Right ventricle myocardium inferior (tissue), 1 donor: ENCODE measurements around the gene EEFSEC. TPM values are rescaled to one million over a fixed set of nuclear protein-coding genes. Genes with fewer than 3 reads are reported as not detected.
A peak's percentile ranks its signal among the peaks of the same experiment; 100 is the strongest.

Source experiments
- ATAC-seq: fragments of 200-7000 bp; cut with Tn5 transposase; one replicate; pipeline ENCODE4 v1.9.1; 2020; ENCODE audit warnings: mild to moderate bottlenecking, moderate library complexity
- DNase-seq: peaks from one replicate; pipeline ENCODE4 v3.0.0; 2021; ENCODE audit errors: missing footprints
- intact Hi-C: fragments of 100-400 bp; cut with DNase I; formaldehyde crosslinking; loops from one replicate; pipeline ENCODE4 v1.11.0; 2022
- total RNA-seq: library from RNA; stranded (reverse); fragmentation: NEBNext Ultra II Directional; extraction: Animal tissue kit (Norgen Biotek cat#: 25700); gene quantifications from one replicate; pipeline ENCODE4 v1.2.1, GENCODE V29; 2021
- donor health status: DM: no; HTN: yes; CAD: no; lungs with severe emphysema.

EEFSEC gene
- total RNA-seq, 1 donor from 2014 or later: 19.4 TPM

DNA sequence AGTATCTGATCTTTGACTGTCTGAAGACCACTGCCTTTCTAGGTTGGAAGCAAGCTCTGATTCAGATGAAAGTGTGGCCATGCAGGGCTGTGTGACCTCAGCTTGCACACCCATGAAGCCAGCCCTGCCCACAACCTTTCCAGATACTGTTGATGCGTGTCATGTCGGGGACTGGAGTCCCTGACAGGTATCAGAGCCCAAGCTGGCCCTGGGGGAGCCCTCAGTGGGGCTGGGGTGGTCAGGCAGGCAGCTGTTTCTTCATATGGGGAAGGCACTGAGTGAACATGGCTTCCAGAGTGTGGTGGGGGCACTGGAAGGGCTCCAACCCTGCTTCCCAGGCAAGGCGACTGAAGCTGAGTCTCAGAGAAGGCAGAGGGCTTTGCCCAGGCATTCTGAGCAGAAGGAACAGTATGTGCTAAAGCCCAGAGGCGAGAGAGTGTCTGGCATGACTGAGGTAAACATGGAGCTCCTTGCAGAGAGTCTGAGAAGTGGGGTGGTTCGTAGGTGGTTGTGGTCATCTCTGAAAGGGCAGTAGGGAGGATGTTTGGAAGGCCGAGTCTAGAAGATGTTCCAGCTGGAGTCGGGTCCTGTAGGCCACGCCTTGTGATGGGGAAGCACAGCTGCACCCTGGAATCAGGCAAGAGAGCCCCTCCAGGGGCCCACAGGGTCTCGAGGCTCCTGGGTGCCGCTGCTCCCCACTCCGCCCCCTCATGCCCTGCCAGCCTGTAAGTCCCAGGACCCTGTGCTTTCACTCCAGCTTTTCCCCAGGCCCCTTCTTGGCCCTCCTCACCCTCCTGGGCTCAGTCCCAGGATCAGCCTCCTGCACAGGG, 122.2 kb downstream of the EEFSEC start:
- DNase-seq (no peak), ATAC-seq (no peak)
- intact Hi-C loops: no loop called here

DNA sequence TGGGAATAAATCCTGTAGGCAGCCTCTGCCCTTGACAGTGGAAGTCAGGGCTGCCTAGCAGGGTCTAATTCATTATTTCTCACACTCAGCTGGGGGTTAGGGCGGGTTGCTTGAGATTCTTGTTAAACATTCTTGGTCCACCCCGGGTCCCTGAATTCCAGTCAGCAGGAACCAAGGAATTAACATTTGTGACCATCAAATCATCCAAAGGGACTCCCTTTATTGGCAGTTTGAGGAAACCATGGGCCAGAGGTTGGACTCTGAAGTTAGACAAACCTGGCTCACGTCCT, 122.8 kb downstream of the EEFSEC start:
- ATAC-seq: no peak
- intact Hi-C loops: no loop called here
- DNase-seq: no peak

DNA sequence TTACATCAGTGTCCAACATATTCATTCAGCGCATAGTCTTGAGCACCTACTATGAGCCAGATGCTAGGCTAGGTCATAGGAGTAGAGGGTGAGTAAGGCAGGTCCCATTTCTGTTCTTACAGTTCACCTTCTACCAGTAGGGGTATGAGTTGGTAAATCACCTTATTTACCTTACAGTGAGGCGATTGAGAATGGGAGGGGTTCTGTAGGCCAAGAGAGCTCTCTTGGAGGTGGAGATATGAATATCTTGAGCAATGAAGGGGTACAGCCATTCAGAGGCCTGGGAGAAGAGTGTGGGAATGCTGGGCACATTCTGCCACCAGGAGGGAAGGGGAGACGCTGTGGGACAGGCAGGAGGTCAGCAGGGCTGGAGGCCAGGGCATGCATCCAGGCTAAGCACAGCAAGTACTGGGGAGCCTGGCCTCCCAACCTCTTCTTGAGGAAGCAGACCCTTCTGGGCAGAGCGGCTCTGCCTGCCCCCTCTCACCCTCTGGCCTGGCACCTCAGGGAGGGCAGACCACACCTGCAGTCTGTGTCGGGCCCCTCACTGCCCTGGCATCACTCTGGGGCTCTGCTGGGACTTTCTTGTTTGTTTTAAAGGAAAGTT, 123.4 kb downstream of the EEFSEC start:
- intact Hi-C loops: no loop called here
- DNase-seq: no peak
- no peak for ATAC-seq

DNA sequence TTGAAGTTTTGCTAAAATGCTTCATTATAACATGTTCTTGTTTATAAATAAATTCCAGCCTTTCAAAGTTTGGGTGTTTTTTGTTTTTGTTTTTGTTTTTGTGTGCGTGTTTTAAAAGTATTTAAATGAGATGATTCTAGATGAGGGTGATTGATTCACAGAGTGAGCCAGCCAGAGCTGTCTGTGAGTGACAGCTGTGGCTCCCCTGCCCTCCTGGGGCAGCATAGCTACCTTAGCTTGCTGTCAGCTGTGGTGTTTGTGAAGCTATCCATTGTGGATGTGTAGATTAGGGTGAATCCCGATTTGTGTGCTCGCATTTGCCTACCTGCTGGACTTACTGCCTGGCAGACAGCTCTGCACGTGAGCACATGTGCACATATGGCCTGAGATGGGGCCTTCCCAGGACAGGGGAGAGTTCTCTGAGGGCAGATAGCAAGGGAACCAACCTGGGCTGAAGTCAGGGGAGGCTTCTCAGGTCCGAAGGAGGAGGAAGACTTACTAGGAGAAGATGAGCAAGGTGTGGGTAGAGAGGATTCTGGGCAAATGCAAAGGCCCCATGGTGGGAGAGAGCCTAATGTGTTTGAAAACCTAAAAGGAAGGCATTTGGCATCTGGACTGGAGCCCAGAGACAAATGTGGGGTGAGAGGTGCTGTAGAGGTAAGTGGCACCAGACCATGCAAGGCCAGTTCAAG, 124.2 kb downstream of the EEFSEC start:
- intact Hi-C loops: no loop called here
- ATAC-seq: no peak
- no peak for DNase-seq

DNA sequence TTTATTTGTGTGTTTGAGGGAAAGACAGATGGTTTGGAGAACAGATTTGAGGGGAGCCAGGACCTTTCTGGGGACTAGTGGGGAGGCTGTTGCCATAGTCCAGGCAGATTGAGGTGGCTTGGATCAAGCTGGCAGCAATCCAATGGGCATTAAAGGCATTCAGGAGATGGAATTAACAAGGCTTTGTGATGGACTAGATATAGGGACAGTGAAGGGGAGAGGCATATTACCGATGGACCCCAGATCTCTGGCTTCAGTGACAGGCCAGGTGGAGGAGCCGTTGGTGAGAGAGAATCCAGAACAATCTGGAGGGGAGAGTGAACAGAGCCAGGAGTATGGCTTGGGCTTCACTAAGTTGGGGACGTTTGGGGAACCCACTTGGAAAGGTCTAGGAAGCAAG, 124.8 kb downstream of the EEFSEC start:
- DNase-seq (no peak), ATAC-seq (no peak)
- intact Hi-C loops: no loop called here

DNA sequence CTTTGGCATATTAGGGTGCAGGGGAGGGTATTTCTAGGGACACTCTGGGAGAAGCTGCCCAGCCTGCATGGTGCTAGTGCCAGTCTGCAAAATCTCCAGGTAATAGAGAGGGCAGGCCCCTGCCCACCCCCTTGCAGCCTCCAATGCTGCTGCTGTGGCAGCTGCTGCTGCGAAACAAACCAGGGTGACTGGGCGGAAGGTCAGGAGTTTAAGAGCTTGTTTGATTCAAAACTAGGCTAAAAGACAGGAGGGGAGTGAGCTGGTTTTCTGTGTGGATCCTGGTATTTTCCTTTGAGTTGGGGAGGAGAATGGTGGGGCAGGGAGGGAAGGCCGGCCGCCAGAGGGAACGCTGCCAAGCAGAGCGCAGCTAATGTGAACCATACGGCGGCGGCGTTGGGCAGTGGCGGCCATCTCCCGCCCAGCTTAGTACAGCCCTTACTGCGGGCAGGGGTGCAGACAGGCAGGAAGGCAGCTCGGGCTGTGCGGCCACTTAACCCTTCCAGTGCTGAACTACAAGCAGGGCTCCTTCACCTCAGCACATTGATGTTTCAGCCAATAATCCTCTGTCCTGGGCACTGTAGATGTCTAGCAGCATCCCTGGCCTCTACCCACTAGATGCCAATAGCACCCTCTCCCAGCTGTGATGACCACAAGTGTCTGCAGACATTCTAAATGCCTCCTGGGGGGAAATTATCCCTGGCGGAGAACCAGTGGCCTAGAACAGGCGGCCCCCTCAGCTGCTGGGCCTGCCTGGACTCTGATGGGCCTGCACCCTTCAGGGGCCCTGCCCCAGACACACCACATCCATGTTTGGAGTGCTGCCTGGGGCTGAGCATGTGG, 125.7 kb downstream of the EEFSEC start:
- intact Hi-C loops: no loop called here
- ATAC-seq (peak; percentile 64), DNase-seq (peak; percentile 88)

DNA sequence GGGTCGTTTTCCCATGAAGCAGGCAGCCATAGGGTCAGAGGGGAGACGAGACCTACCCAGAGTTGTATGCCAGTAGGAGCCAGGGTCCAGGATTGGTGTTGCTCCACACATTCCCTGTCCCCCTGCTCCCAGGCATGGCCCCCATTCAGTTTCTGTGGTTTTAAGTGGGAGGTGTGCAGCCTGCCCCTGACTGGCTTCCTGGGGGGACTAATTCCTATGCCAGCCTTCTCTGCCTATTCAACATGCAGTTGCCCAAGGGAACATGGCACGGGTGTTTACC, 126.3 kb downstream of the EEFSEC start:
- DNase-seq (no peak), ATAC-seq (no peak)
- intact Hi-C loops: no loop called here

DNA sequence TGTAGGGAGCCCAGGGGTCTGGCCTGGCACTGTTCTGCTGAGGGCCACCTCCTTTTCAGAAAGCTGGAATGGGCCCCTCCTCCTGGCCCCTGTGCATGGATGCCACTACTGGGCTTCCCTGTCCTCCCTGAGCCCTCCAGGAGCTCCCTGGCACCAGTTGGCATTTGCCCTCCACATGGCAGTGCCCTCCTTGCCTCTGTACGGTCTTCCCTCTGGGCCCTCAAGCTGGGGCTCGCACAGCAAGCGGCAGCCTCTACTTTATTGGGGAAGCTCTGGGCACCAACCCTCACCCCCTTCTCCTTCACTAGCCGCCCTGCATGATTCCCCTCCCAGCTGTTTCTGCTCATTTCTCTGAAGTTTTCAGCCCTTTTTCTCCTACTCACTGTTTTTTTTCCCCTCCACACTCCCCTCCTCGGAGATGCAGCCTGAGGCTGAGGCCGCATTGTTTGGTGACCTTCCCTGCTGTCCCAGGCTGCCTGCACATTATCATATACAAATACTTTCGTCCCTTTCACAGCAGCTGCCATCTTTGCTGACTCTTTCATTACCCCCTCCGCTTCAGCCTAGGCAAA, 127.3 kb downstream of the EEFSEC start:
- DNase-seq (no peak), ATAC-seq (no peak)
- intact Hi-C loops: no loop called here

DNA sequence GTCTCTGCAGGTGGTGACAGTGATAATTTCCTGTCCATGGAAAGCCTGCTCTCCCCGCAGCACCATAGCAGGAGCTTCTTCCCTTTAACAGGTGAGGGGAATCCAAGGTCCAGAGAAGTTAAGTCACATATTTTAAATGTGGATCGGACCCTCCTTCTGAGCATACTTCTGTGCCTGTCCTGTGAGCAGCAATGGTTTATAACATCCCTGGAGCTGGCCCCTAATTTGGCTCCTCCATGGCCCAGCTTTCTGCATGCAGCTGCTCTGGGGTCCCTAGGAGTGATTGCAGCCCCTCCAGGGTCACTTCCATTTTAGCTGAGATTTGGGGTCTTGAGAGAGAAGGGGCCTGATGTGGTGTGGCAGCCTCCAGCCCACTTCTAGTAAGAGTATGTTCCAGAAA, 127.8 kb downstream of the EEFSEC start:
- intact Hi-C loops: no loop called here
- DNase-seq (no peak), ATAC-seq (no peak)

DNA sequence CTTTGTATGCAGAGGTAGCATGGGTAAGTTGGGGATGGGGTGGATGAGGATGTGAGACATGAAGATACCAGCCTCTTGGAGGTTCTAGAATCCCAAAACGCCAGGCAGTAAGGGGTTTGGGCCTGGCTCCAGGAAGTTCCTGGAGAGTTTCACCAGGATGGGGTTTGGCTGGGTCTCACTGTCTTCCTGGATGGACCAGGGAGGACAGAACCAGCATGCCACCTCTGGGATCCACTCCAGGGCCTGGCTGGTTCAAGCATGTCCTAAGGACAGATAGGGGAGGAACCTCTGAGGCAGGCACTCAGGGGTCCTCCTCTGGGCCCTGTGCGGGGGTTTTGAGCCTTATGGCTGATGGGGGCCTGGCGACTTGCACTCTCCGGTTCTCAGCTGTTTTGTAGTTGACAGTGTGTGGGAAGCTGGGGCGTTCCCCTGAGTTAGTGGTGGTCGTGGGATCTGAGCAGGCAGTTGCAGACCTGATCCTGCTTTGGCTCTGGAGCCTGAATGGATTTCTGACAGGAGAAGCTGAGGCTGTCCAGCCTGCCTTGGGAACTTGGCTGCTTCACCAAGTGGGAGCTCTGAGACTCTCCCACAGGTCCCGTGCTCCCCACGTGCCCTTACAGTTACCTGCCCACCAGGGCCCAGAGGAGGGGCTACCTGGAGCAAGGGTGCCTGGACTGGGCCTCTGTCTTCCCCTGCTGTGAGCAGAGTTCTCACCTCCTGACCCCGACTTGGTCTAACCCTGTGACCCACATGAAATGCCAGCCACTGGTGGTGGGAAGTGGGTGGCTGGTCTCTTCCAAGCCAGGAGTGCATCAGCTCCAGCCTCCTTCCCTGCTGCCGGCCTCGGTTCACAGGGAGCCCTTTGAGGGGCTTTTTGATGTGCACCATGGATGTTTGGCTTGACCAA, 128.4 kb downstream of the EEFSEC start:
- ATAC-seq (peak; percentile 23), DNase-seq (no peak)
- intact Hi-C loops: no loop called here

DNA sequence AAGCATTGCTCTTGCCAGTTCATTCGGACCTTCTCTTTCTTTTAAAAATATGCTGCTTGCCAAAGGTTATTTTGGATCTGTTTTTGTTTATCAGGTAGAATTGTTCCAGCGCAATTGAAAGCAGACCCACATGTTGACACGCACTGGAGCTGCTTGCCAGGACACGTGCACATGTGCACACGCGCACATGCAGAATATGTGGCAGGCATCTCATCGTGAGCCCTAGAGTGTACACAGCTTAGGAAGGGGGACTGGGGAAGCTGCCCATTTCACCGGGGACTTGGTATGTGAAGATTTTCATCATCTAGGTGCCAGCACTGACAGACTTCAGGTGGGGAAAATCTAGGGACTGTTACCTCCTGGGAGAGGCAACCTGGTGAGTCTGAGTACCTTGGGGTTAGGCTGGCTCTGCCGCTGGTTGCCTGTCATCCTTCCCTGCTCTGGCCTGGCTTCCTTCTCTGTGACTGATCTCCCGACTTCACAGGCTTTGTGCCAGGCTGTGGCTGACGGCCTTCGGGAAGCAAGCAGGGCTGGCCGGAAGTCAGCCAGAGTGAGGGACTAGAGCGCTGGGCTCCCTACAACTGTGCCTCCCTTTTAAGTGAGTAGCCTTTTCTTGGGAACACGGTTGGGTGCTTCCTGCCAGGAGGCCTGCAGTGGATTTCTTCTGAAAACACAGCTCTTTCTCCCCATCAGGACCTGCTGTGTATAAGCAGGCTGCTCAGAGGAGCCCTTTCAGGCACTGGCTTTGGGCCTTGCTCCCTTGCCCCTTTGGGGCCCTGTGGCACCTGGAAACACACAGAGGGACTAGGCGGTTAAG, 129.3 kb downstream of the EEFSEC start:
- ATAC-seq (peak; percentile 63), DNase-seq (peak; percentile 85)
- intact Hi-C loops: no loop called here

DNA sequence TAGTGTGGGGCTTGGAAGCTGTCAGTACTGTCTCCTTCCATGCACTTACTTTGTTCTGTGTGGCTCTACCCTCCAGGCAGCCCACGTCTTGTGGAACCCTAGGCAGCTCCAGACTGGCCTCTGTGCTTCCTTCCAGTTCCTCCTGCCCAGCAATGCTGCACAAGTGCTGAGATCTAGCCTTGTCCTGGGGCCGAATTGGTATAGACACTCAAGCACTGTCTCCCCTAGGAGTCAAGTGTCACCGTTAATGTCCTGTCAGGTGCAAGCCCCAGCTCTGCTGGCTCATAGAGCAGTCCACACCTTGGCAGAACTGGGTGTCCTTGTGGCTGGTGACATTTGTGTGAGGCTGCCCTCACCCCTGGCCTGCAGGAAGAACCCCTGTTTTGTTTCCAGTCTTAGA, 130.1 kb downstream of the EEFSEC start:
- ATAC-seq: no peak
- intact Hi-C loops: no loop called here
- DNase-seq: no peak

DNA sequence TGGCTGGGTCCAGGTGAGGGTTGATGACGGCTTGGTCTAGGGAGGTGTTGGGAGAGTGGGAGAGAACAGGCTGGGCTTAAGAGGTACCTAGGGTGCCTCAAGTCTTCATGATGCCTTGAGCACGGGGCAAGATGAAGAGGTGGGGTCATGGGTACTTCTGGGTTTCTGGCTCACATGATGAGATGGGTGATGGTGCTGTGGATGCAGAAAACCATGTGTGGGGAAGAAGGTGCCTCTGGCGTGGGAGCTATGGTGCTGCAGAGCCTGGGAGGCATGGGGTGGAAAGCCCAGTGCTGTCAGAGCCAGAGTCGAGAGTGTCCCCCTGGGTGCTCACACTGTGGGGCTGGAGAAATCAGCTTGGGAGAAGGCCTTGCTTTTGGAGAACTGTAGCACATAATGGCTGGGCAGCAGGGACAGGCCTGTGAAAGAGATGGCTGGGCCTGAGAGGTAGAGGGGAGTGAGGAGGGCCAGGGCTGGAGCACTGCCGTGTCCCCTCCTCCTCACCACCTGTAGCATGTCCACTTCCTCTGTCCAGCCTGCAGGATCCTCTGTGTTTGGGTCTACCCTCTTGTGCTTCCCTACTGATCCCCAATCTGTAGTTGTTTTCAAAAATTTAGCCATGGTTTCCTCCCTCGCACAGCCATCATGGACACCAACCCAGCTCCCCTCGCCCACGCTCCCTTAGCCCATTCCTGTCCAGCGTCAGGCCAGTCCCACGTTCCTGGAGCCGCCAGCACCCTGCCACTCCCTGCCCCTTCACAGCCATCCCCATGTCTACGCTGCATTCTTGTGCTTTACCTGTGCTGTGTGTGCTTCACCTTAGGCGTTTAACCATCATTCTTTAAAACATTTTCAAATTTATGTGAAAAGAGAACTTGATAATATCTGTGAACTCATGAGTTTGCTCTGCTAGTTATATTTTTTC, 132.0 kb downstream of the EEFSEC start:
- ATAC-seq (no peak), DNase-seq (no peak)
- intact Hi-C loops: no loop called here

DNA sequence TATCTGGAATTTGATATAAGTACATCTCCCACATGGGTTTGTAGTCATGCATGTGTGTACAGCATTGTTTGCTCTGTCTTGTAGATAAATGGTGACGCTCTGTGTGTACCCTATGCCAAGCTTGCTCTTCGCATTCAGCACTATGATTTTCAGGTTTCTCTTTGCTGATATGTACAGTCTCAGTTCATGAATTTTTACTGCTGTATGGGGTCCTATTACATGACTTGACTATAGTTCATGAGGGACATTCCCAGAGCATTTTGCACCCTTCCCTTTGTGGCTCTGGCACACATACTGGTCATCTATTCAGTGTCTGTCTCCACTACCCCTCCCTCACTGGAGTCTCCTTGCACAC, 132.7 kb downstream of the EEFSEC start:
- DNase-seq (no peak), ATAC-seq (no peak)
- intact Hi-C loops: no loop called here

DNA sequence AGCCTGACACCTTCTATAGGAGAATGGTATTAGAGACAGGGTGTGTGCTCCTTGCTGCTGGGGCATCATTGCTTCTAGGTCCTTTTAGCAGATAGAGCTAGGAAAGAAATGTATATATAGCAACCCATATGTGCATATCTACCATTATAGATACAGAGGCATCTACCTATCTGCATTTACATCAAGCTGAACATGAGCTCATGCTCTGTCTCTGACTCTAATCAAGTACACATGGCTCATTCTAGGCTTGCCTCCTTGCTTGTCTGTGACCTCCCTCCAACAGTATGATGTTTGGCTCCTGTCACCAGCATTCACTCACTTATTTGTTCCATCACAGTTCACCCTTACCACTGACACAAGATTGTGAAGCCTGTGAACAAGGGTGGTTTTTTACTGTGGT, 133.4 kb downstream of the EEFSEC start:
- ATAC-seq (no peak), DNase-seq (no peak)

DNA sequence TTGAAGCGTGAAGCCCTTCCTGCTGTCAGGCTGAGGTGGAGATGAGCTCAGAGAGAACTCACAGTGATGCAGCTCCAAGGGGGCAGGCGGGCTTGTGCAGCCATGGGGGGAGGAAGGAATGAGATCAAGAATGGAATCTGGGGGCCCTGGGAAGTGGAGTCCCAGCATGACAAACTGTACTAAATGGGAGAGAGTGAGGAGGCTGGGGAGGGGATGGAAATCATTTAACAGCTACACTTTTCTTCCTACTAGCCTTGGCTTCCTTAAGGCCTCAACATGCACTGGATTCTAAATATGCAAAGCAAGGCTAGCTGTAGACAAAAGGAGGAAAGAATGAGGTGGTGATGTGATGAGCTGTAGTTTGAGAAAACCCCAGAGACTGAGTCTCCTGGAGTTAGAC, 133.9 kb downstream of the EEFSEC start:
- intact Hi-C loops: no loop called here
- ATAC-seq (no peak), DNase-seq (no peak)

More for the DNA sequence above, 133.4 kb downstream of the EEFSEC start:
- intact Hi-C loops: no loop called here

DNA sequence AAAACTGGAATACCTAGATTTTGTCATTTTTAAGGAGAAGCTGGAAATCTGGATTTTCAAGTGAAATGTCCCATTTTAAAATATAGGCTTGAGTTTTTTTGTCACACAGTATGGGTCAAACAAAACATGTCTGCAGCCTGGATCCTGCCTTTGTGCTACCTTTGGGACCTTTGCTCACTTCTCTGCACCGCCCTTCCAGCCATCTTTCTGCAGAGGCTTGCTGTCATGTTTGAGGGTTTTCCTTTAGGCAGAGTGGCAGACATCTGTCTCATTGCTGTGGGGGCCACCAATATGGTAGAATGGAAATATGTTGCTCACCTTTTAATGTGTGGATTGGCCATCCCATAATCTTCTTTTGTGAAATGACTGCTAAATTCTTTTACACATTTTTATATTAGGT, 136.3 kb downstream of the EEFSEC start:
- no peak for DNase-seq
- ATAC-seq: no peak
- intact Hi-C loops: no loop called here
